Astrocyte (in vitro differentiated cells and primary cell): Measurements from ENCODE around the gene AKAP9.

Source experiments
- CTCF ChIP-seq: IDR thresholded peaks from 2 replicates; pipeline ENCODE4 v1.5.1; 2011; ENCODE audit warnings: low read depth, mild to moderate bottlenecking, inconsistent platforms, low read length, moderate library complexity; ENCODE audit not compliant: insufficient read depth
- EZH2 ChIP-seq: IDR thresholded peaks from 2 replicates; pipeline ENCODE4 v1.6.1; 2012; ENCODE audit warnings: mild to moderate bottlenecking, low read length, inconsistent platforms; ENCODE audit not compliant: insufficient read depth

- TF ChIP-seq CTCF (no peak), EZH2 (no peak)
These were observed 45.7 kb upstream of the AKAP9 start for GRCh38 chr7:91894781-91895480.
